Urothelium cell line (cell line): ENCODE measurements around the gene USP31.
A peak's percentile ranks its signal among the peaks of the same experiment; 100 is the strongest.

Source experiments
- DNase-seq: peaks from one replicate; pipeline ENCODE4 v3.0.0; 2011; ENCODE audit warnings: low spot score, mixed read lengths
- FAIRE-seq: peaks from 2 replicates; lab custom pipeline; 2011; peaks lifted over from hg19 to GRCh38; lab: Jason Lieb, UNC

Gene USP31

GRCh38 chr16:23132775-23133463 lies 16.3 kb downstream of the USP31 start:
- DNase-seq (no peak), FAIRE-seq (no peak)

- FAIRE-seq (no peak), DNase-seq (no peak)
Measured at GRCh38 chr16:23131931-23132621, 17.2 kb downstream of the USP31 start.

- DNase-seq (no peak), FAIRE-seq (no peak)
Measured at GRCh38 chr16:23131436-23131835, 17.8 kb downstream of the USP31 start.

- FAIRE-seq = no peak
Measured at GRCh38 chr16:23131036-23131435, 18.2 kb downstream of the USP31 start.

GRCh38 chr16:23129686-23130085 lies 19.6 kb downstream of the USP31 start:
- FAIRE-seq (no peak), DNase-seq (no peak)

More at GRCh38 chr16:23131036-23131435, 18.2 kb downstream of the USP31 start:
- DNase-seq = no peak

- DNase-seq = no peak
- FAIRE-seq = no peak
Measured at GRCh38 chr16:23128056-23128455, 21.2 kb downstream of the USP31 start.

GRCh38 chr16:23125277-23125676 lies 24.0 kb downstream of the USP31 start:
- FAIRE-seq = no peak
- DNase-seq = no peak

GRCh38 chr16:23124315-23124714 lies 24.9 kb downstream of the USP31 start:
- DNase-seq = peak; percentile 29
- FAIRE-seq = no peak

GRCh38 chr16:23122144-23122543 lies 27.1 kb downstream of the USP31 start:
- no peak for DNase-seq
- no peak for FAIRE-seq

- no peak for DNase-seq
- no peak for FAIRE-seq
Measured at GRCh38 chr16:23121024-23121423, 28.2 kb downstream of the USP31 start.

- FAIRE-seq (no peak), DNase-seq (no peak)
Measured at GRCh38 chr16:23120562-23120961, 28.7 kb downstream of the USP31 start.

- DNase-seq (no peak), FAIRE-seq (no peak)
Measured at GRCh38 chr16:23119570-23119969, 29.7 kb downstream of the USP31 start.

- FAIRE-seq (no peak), DNase-seq (no peak)
Measured at GRCh38 chr16:23114131-23114904, 34.9 kb downstream of the USP31 start.

GRCh38 chr16:23113185-23113584 lies 36.1 kb downstream of the USP31 start:
- FAIRE-seq (no peak), DNase-seq (no peak)

- DNase-seq = no peak
- no peak for FAIRE-seq
Measured at GRCh38 chr16:23110257-23110899, 38.9 kb downstream of the USP31 start.

- no peak for FAIRE-seq
- no peak for DNase-seq
Measured at GRCh38 chr16:23107936-23108335, 41.3 kb downstream of the USP31 start.

GRCh38 chr16:23107117-23107516 lies 42.1 kb downstream of the USP31 start:
- FAIRE-seq (no peak), DNase-seq (no peak)

- no peak for FAIRE-seq
- DNase-seq = no peak
Measured at GRCh38 chr16:23105309-23105708, 43.9 kb downstream of the USP31 start.

GRCh38 chr16:23104032-23104955 lies 45.0 kb downstream of the USP31 start:
- DNase-seq (no peak), FAIRE-seq (no peak)

GRCh38 chr16:23103603-23104002 lies 45.6 kb downstream of the USP31 start:
- no peak for DNase-seq
- FAIRE-seq = no peak
